Measurements from ENCODE around the gene FAM181A. TPM values are rescaled to one million over a fixed set of nuclear protein-coding genes. Genes with fewer than 3 reads are reported as not detected.

Gene FAM181A
- total RNA-seq, 1 donor from 2014 or later = not detected

Small RNAs within 50 kb of the gene (microRNA-seq; reads per million reads assigned to microRNA genes)
- gene MIR4506 = not detected

Small RNAs within 50 kb of the gene (small RNA-seq; reads per million reads assigned to genes)
- gene MIR4506 = not detected

Other genes starting within 250 kb of the FAM181A start
- 2.5 and 2.8 TPM in 2 replicates for gene PRIMA1, start 138.9 kb upstream of the FAM181A start, total RNA-seq (ENCODE audit: low replicate concordance)
- gene ASB2, start 49.2 kb downstream of the FAM181A start, total RNA-seq (ENCODE audit: low replicate concordance) = 0.62 TPM in 1 of 2 replicates, not detected in the other
- gene CCDC197, start 70.0 kb downstream of the FAM181A start, total RNA-seq (ENCODE audit: low replicate concordance) = not detected in 2 replicates
- gene OTUB2, start 99.0 kb downstream of the FAM181A start, total RNA-seq (ENCODE audit: low replicate concordance) = 6.8 and 9.6 TPM in 2 replicates
- 113 and 153 TPM in 2 replicates for gene DDX24, start 153.9 kb downstream of the FAM181A start, total RNA-seq (ENCODE audit: low replicate concordance)
- gene IFI27L1, start 154.0 kb downstream of the FAM181A start, total RNA-seq (ENCODE audit: low replicate concordance) = 10.8 and 19.9 TPM in 2 replicates
- 0.69 and 2.5 TPM in 2 replicates for gene IFI27, start 183.4 kb downstream of the FAM181A start, total RNA-seq (ENCODE audit: low replicate concordance)
- 24.7 and 73.7 TPM in 2 replicates for gene IFI27L2, start 202.3 kb downstream of the FAM181A start, total RNA-seq (ENCODE audit: low replicate concordance)
- gene PPP4R4, start 247.0 kb downstream of the FAM181A start, total RNA-seq (ENCODE audit: low replicate concordance) = 25.5 and 27.8 TPM in 2 replicates